ENCODE results near the gene LMBR1L. TPM values are rescaled to one million over a fixed set of nuclear protein-coding genes. Genes with fewer than 3 reads are reported as not detected.

Gene LMBR1L
- total and polyA plus RNA-seq, 2 of the 8 experiments (the other 6 are each of a cell fraction or from before 2014, with no cell fraction given): 36.6 to 49.6 TPM

DNA sequence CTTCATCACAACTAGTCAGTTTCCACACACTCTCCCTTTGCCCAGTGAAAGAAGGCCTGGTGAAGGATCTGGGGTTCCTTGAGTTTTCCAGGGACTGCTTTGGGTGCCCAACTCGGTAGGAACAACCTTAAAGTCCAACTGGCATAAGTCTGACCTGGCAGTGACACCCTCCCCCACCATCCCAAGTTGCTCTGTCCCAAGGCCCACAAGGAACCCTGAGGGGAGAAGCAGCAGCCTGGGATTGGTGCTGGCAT, 51.7 kb downstream of the LMBR1L start (continued):
- TF ChIP-seq, protein P1, sequence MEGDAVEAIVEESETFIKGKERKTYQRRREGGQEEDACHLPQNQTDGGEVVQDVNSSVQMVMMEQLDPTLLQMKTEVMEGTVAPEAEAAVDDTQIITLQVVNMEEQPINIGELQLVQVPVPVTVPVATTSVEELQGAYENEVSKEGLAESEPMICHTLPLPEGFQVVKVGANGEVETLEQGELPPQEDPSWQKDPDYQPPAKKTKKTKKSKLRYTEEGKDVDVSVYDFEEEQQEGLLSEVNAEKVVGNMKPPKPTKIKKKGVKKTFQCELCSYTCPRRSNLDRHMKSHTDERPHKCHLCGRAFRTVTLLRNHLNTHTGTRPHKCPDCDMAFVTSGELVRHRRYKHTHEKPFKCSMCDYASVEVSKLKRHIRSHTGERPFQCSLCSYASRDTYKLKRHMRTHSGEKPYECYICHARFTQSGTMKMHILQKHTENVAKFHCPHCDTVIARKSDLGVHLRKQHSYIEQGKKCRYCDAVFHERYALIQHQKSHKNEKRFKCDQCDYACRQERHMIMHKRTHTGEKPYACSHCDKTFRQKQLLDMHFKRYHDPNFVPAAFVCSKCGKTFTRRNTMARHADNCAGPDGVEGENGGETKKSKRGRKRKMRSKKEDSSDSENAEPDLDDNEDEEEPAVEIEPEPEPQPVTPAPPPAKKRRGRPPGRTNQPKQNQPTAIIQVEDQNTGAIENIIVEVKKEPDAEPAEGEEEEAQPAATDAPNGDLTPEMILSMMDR (IDR thresholded peaks at IDR 0.05; ENCODE audit: control extremely low read depth in 1 of 3, insufficient read depth in 1 of 3, low read depth in 1 of 3, low read length in 3 of 3): no peak

All from H1 (cell line).